NCI-H345 (cell line): ENCODE data around the gene SEMA5A.
"Not testable (repeated sequence)": the region's sequence is repeated elsewhere in the genome, so short reads cannot be mapped to it uniquely, and the experiment has no call there.

Experiments used
- DNase-seq: peaks from one replicate; lab custom pipeline; 2025; lab: John Stamatoyannopoulos, UW

SEMA5A gene

GRCh38 chr5:9358961-9359685, 186.8 kb downstream of the SEMA5A start:
- DNase-seq = no peak

- no peak for DNase-seq
Observed at GRCh38 chr5:9356351-9356825, 189.5 kb downstream of the SEMA5A start.

GRCh38 chr5:9354336-9355081, 191.4 kb downstream of the SEMA5A start:
- no peak for DNase-seq

DNA sequence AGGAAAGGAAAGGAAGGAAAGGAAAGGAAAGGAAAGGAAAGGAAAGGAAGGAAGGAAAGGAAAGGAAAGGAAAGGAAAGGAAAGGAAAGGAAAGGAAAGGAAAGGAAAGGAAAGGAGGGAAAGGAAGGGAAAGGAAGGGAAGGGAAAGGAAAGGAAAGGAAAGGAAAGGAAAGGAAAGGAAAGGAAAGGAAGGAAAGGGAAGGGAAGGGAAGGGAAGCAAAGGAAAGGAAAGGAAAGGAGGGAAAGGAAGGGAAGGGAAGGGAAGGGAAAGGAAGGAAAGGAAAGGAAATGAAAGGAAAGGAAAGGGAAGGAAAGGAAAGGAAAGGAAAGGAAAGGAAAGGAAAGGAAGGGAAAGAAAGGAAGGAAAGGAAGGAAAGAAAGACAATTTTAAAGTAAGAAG, 192.8 kb downstream of the SEMA5A start:
- not testable (repeated sequence) for DNase-seq

- DNase-seq = no peak
Observed at GRCh38 chr5:9351546-9351945, 194.3 kb downstream of the SEMA5A start.

DNA sequence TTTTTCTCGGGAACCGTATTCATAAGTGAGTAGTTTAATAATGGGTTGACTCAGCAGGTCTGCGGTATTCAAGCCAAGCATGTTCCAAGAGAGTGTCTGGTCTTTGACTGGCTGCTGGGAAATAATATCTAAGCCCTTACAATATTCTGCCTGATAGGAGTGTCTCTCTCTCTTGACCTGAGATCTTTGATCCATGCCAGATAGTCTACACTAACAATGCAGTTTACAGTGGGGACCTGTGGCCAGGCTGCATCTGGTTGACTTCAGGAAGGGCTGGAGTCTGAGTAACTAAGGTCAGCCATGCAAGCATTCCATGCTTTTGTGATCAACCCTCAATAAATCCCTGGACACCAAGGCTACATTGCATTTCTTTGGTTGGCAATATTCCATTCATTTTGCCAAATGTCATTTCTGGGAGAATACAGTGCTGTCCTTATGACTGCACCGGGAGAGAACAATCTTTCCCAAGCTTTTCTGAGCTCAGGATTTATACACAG, 195.5 kb downstream of the SEMA5A start:
- no peak for DNase-seq

- no peak for DNase-seq
Observed at GRCh38 chr5:9348401-9348996, 197.4 kb downstream of the SEMA5A start.

DNA sequence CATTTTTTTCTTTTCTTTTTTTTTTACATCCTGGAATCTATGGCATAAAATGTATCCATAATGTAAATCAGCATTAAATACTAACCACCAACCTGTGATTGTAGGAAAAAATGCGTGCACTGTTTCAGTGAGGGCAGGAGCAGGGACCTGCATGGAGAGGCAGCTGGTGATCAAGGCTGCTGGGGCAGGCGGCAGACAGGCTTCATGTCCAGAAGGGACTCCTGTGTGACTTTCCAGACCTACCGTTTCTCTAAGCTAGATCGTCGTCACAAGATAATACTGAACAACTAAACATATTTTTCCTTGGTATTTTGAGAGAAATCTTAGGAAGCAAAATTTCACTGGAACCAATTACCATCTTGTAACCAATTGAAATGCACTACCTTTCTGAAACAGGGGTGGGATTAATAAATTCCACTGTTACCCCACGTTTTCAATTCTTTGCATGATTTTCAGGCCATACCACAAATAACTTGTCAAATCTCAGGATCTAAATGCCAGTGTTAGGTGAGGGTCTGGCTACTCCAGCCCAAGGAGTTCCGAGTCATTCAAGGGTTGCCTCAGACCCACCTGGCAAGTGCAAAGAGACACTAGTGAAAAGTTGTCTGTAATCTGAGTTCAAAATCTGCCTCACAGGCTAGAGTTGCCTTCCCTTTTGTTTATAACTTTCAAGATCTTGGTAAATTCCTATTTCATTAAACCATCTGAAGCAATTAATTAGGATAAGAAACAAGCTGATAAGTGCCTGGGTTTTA, 198.2 kb downstream of the SEMA5A start:
- no peak for DNase-seq

DNA sequence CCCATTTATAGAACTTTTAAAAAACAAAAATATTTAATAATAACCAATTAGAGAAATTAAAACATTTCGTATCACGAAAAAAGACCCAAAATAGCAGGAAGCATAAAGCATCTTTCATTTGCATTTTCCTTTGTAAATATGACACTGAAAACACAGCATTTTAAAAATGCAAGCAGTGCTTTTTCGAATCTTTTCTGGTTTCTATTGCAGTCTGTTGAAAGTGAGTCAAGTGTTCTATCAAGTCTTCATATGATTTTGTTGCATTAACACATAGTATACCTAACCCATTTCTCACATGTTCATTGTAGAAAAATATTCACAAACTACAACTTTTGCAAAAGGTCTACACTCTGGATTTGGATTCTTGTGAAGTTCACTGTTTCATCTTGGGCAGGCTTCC, 198.8 kb downstream of the SEMA5A start:
- DNase-seq = no peak

DNA sequence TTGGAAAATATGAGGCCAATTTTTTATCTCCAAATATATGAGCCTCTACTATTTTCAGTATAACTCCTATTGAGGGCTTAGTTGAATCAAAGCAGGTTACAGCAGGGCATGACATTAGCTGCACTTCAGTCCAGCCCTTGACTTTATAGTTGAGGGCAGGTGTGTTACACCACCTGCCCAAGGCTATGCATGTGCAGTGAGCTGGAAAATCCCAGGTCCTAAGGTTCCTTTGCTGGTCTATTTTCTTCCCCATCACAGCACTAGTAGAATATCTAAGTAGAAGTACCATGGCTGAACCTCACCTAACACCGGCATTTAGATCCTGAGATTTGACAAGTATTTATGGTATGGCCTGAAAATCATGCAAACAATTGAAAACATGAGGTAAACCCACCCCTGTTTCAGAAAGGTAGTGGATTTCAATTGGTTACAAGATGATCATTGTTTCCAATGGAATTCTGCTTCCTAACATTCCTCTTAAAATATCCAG, 201.1 kb downstream of the SEMA5A start:
- peak; percentile 52 for DNase-seq

- DNase-seq = no peak
Observed at GRCh38 chr5:9343146-9343850, 202.6 kb downstream of the SEMA5A start.

GRCh38 chr5:9342161-9342787, 203.6 kb downstream of the SEMA5A start:
- no peak for DNase-seq

- no peak for DNase-seq
Observed at GRCh38 chr5:9340085-9340484, 205.8 kb downstream of the SEMA5A start.

DNA sequence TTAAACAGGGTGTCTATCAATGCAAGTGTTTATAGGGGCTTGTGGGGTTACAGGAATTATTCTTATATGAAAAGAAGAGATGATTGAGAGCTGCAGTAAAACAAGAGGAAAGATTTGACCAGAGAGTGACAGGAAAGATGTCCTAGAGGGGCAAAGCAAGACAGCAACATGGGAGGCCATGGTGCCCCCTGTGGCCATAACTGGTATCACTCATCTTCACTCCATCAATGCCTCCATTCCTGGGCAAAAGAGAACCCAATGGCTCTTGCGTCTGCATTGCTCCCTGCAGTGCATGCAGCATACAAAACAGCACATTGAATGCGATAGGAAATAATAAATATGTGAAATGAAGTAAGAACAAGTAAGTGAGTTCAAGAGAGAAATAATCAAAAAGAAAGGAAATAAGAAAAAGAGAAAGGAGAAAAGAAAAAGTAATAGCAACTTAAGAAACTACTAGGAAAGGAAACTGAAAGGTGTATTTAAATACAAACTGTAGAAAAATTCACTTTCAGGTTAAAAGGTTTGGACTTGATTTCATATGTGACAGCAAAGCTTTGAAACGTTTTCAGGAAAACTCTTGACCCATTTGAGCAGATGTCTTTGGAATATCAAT, 206.6 kb downstream of the SEMA5A start:
- no peak for DNase-seq

DNA sequence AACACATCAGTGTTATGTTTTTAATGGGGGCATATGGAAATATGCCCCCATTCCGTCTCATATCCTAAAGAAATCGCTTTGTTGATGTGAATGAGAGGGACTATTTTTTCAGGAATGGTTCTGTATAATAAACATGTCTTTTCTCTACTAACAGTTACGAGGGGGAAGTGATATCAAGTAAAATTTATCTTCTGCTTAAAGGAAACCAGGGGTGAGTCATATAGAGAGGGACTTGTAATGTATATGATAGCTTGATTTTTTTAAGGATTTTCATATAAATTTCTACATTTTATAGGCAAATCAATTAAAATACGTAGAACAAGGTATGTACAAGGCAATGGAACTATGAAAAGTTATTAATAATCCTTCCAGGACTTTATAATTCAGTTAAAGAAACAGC, 207.1 kb downstream of the SEMA5A start:
- no peak for DNase-seq

DNA sequence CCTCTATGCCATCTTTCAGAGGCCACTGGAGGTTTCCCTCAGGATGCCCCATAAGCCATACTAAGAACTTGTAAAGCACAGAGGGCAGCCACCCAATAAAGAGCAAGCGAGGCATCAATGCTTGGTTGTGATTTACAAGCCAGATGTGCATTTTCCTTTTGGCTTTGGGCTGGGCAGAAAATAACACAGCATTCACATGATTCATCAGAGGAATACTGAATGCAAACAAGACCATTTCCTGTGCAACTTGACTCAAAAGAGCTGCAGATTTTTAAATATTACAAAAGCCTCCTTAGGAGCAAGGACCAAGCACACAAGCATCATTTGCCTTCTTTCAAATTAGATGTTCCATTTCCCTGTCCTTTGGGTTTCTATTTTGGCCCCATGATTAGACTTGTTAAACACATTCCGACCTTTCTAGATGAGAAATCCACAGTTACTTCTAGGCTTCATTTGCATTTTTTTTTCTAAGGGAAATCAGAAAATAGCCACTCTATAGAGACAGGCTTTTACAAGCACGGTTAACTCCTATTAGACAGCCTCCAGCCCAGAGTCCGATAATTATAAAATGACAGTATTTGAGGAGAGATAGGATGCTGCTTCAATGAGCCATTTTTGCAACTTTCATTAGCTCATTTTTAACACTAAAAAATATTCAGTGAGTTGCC, 207.8 kb downstream of the SEMA5A start:
- DNase-seq = no peak

GRCh38 chr5:9335754-9336495, 209.9 kb downstream of the SEMA5A start:
- no peak for DNase-seq

- DNase-seq = no peak
Observed at GRCh38 chr5:9335269-9335668, 210.6 kb downstream of the SEMA5A start.

DNA sequence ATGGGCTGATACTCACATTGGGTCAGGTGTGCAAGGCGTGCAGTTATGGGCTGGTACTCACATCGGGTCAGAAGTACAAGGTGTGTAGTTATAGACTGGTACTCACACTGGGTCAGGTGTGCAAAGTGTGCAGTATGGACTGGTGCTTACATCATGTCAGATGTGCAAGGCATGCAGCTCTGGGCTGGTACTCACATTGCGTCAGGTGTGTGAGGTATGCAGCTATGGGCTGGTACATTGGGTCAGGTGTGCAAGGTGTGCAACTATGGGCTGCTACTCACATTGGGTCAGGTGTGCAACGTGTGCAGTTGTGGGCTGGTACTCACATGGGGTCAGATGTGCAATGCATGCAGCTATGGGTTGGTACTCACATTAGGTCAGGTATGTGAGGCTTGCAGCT, 213.8 kb downstream of the SEMA5A start:
- DNase-seq = no peak
